ENCODE results near the gene C2CD3. TPM values are rescaled to one million over a fixed set of nuclear protein-coding genes. Genes with fewer than 3 reads are reported as not detected.

The C2CD3 gene
- total and polyA plus RNA-seq, 10 donors: 5.7 to 49.2 (median 31.8) TPM

DNA sequence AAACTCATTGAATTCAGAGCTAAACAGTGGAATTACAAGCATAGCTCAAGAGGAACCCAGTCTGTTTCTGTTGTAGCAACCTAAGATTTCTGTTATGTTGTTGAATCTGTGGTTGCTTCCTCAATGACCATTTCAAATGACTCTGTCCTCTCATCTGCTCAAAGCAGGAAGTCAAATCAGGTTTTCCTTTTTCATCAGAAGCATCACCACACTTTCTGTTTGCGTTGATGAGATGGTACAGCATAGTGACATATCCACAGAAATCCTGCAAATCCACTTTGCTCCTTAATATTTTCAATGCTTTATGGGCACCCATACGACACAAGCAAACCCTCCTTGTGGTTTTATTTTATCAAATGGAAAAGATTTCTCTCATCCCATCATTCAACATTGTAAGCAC is 175.6 kb downstream of the C2CD3 start:
- no peaks in the 10 kb centered on the region for H3K9me3 ChIP-seq
- DNase-seq: no peak
- H3K36me3 ChIP-seq: peaks cover 0 to 3% (median 0%) of the 10 kb centered on the region in 6 donors
- H3K4me3 ChIP-seq: peak overlapping the region in 1 of 8 donors; percentile 34
- intact Hi-C loops (cut with DNase I; ENCODE audit: low total_unique reads): no loop called here
- H3K27me3 ChIP-seq (replicated peaks in 1 of 7): no peaks in the 10 kb centered on the region
- TF ChIP-seq CTCF (IDR thresholded peaks at IDR 0.05 in 8 of 11, conservative IDR thresholded peaks at IDR 0.05 in 3 of 11) (no peak), POLR2AphosphoS5 (IDR thresholded peaks at IDR 0.05) (peak in 1 of 3 donors; percentile 46)
- 27 to 48% (median 45%) methylated on average over 2 of the region's 2 CpGs for WGBS, 5 donors
- peak overlapping the region; percentile 17 to 86 (median 68) for H3K27ac ChIP-seq
- H3K4me1 ChIP-seq: peaks cover 0 to 84% (median 48%) of the 10 kb centered on the region in 6 donors

- Histone ChIP-seq H3K36me3 (no peaks in the 10 kb centered on the region), H3K4me3 (no peak overlapping the region), H3K9me3 (no peaks in the 10 kb centered on the region), H3K27ac (peak overlapping the region in 1 of 8 donors; percentile 16), H3K27me3 (replicated peaks in 1 of 7) (no peaks in the 10 kb centered on the region), H3K4me1 (peaks cover 0 to 62% (median 39%) of the 10 kb centered on the region in 6 donors)
- 63 to 87% (median 72%) methylated on average over 6 of the region's 6 CpGs for WGBS, 5 donors
- peak; percentile 58 for DNase-seq
- no peak for TF ChIP-seq POLR2A (IDR thresholded peaks at IDR 0.05)
- TF ChIP-seq CTCF (IDR thresholded peaks at IDR 0.05 in 8 of 11, conservative IDR thresholded peaks at IDR 0.05 in 3 of 11): no peak
- no peak for TF ChIP-seq POLR2AphosphoS5 (IDR thresholded peaks at IDR 0.05)
- intact Hi-C loops (cut with DNase I; ENCODE audit: low total_unique reads): no loop called here
Measured at GRCh38 chr11:73991471-73992006, 179.3 kb downstream of the C2CD3 start.

GRCh38 chr11:73990730-73991129 is 180.1 kb downstream of the C2CD3 start:
- no peak for DNase-seq
- H3K4me1 ChIP-seq: peaks cover 0 to 55% (median 31%) of the 10 kb centered on the region in 6 donors
- H3K4me3 ChIP-seq: no peak overlapping the region
- intact Hi-C loops (cut with DNase I; ENCODE audit: low total_unique reads): no loop called here
- TF ChIP-seq CTCF (IDR thresholded peaks at IDR 0.05 in 8 of 11, conservative IDR thresholded peaks at IDR 0.05 in 3 of 11) (no peak), POLR2AphosphoS5 (IDR thresholded peaks at IDR 0.05) (no peak), POLR2A (IDR thresholded peaks at IDR 0.05) (no peak)
- H3K36me3 ChIP-seq: no peaks in the 10 kb centered on the region
- 75 to 84% (median 81%) methylated on average over 2 of the region's 2 CpGs for WGBS, 5 donors
- H3K9me3 ChIP-seq: no peaks in the 10 kb centered on the region
- H3K27ac ChIP-seq: no peak overlapping the region
- H3K27me3 ChIP-seq (replicated peaks in 1 of 7): no peaks in the 10 kb centered on the region

GRCh38 chr11:73989156-73989555 is 181.6 kb downstream of the C2CD3 start:
- intact Hi-C loops (cut with DNase I; ENCODE audit: low total_unique reads): no loop called here
- TF ChIP-seq POLR2A (IDR thresholded peaks at IDR 0.05): no peak

More at GRCh38 chr11:73989156-73989555, 181.6 kb downstream of the C2CD3 start:
- no peaks in the 10 kb centered on the region for H3K9me3 ChIP-seq
- H3K4me3 ChIP-seq: no peak overlapping the region
- WGBS, 5 donors: 91 to 96% (median 93%) methylated on average over 6 of the region's 6 CpGs
- DNase-seq: no peak
- H3K27ac ChIP-seq: no peak overlapping the region
- no peaks in the 10 kb centered on the region for H3K27me3 ChIP-seq (replicated peaks in 1 of 7)
- no peaks in the 10 kb centered on the region for H3K36me3 ChIP-seq
- peaks cover 3 to 48% (median 24%) of the 10 kb centered on the region in 6 donors for H3K4me1 ChIP-seq
